ENCODE measurements around the gene AP2A2. TPM values are rescaled to one million over a fixed set of nuclear protein-coding genes. Genes with fewer than 3 reads are reported as not detected.
A peak's percentile ranks its signal among the peaks of the same experiment; 100 is the strongest.

Gene AP2A2
- total RNA-seq, 2 experiments from 2014 or later = 60.1 to 66.7 TPM

- Mint-ChIP-seq H3K9me3 (no peaks in the 10 kb centered on the region), H3K4me1 (peaks cover 3% of the 10 kb centered on the region), H3K4me3 (no peak overlapping the region), H3K27me3 (no peaks in the 10 kb centered on the region), H3K27ac (no peak overlapping the region), H3K36me3 (ENCODE audit: low read depth) (peaks cover 20% of the 10 kb centered on the region)
- no peak for DNase-seq
- POLR2A ChIA-PET = no interaction called here
- CTCF ChIA-PET = no interaction called here
These were observed 82.5 kb downstream of the AP2A2 start for GRCh38 chr11:1008001-1008802.

- Mint-ChIP-seq H3K27ac (peak overlapping the region; percentile 42), H3K36me3 (ENCODE audit: low read depth) (peaks cover 18% of the 10 kb centered on the region), H3K9me3 (no peaks in the 10 kb centered on the region), H3K27me3 (no peaks in the 10 kb centered on the region), H3K4me3 (no peak overlapping the region), H3K4me1 (peaks cover 3% of the 10 kb centered on the region)
- POLR2A ChIA-PET = no interaction called here
- no peak for DNase-seq
- CTCF ChIA-PET = no interaction called here
These were observed 83.1 kb downstream of the AP2A2 start for GRCh38 chr11:1008803-1009145.

GRCh38 chr11:1009371-1009770 lies 83.7 kb downstream of the AP2A2 start:
- ChIA-PET POLR2A (no interaction called here), CTCF (no interaction called here)
- Mint-ChIP-seq H3K4me3 (no peak overlapping the region), H3K4me1 (peaks cover 3% of the 10 kb centered on the region), H3K36me3 (ENCODE audit: low read depth) (peaks cover 18% of the 10 kb centered on the region), H3K27ac (no peak overlapping the region), H3K9me3 (no peaks in the 10 kb centered on the region), H3K27me3 (no peaks in the 10 kb centered on the region)
- no peak for DNase-seq

GRCh38 chr11:1009991-1010390 lies 84.3 kb downstream of the AP2A2 start:
- H3K4me3 Mint-ChIP-seq = no peak overlapping the region
- H3K27me3 Mint-ChIP-seq = no peaks in the 10 kb centered on the region
- H3K36me3 Mint-ChIP-seq (ENCODE audit: low read depth) = peaks cover 17% of the 10 kb centered on the region
- H3K27ac Mint-ChIP-seq = no peak overlapping the region
- peaks cover 3% of the 10 kb centered on the region for H3K4me1 Mint-ChIP-seq
- POLR2A ChIA-PET = no interaction called here
- CTCF ChIA-PET = no interaction called here
- DNase-seq = no peak
- H3K9me3 Mint-ChIP-seq = no peaks in the 10 kb centered on the region

GRCh38 chr11:1010551-1011319 lies 85.1 kb downstream of the AP2A2 start:
- peaks cover 13% of the 10 kb centered on the region for H3K36me3 Mint-ChIP-seq (ENCODE audit: low read depth)
- ChIA-PET CTCF (no interaction called here), POLR2A (no interaction called here)
- no peak overlapping the region for H3K27ac Mint-ChIP-seq
- H3K9me3 Mint-ChIP-seq = no peaks in the 10 kb centered on the region
- DNase-seq = no peak
- no peak overlapping the region for H3K4me3 Mint-ChIP-seq
- H3K27me3 Mint-ChIP-seq = no peaks in the 10 kb centered on the region
- H3K4me1 Mint-ChIP-seq = no peaks in the 10 kb centered on the region

GRCh38 chr11:1011320-1011698 lies 85.6 kb downstream of the AP2A2 start:
- Mint-ChIP-seq H3K27me3 (no peaks in the 10 kb centered on the region), H3K9me3 (no peaks in the 10 kb centered on the region), H3K27ac (no peak overlapping the region), H3K4me1 (no peaks in the 10 kb centered on the region), H3K36me3 (ENCODE audit: low read depth) (peaks cover 12% of the 10 kb centered on the region), H3K4me3 (no peak overlapping the region)
- ChIA-PET CTCF (no interaction called here), POLR2A (no interaction called here)
- no peak for DNase-seq

- Mint-ChIP-seq H3K36me3 (ENCODE audit: low read depth) (peaks cover 12% of the 10 kb centered on the region), H3K4me1 (peaks cover 9% of the 10 kb centered on the region), H3K27me3 (no peaks in the 10 kb centered on the region), H3K9me3 (peaks cover 9% of the 10 kb centered on the region), H3K27ac (no peak overlapping the region), H3K4me3 (no peak overlapping the region)
- ChIA-PET POLR2A (no interaction called here), CTCF (no interaction called here)
- DNase-seq = no peak
These were observed 86.6 kb downstream of the AP2A2 start for GRCh38 chr11:1012291-1012690.

- Mint-ChIP-seq H3K27me3 (no peaks in the 10 kb centered on the region), H3K27ac (no peak overlapping the region), H3K4me1 (peaks cover 14% of the 10 kb centered on the region), H3K36me3 (ENCODE audit: low read depth) (peaks cover 14% of the 10 kb centered on the region), H3K4me3 (no peak overlapping the region), H3K9me3 (peaks cover 14% of the 10 kb centered on the region)
- no peak for DNase-seq
- ChIA-PET POLR2A (no interaction called here), CTCF (interaction anchor here (0.6 kb wide), 1 partner anchor 85 kb away, joined by 4 read pairs; no protein-coding TSS in a partner anchor)
These were observed 87.3 kb downstream of the AP2A2 start for GRCh38 chr11:1012740-1013630.

- H3K36me3 Mint-ChIP-seq (ENCODE audit: low read depth) = peaks cover 14% of the 10 kb centered on the region
- peaks cover 14% of the 10 kb centered on the region for H3K4me1 Mint-ChIP-seq
- no peak overlapping the region for H3K27ac Mint-ChIP-seq
- no peak for DNase-seq
- peaks cover 14% of the 10 kb centered on the region for H3K9me3 Mint-ChIP-seq
- POLR2A ChIA-PET = no interaction called here
- CTCF ChIA-PET = interaction anchor here (0.6 kb wide), 1 partner anchor 86 kb away, joined by 4 read pairs; no protein-coding TSS in a partner anchor
- H3K27me3 Mint-ChIP-seq = no peaks in the 10 kb centered on the region
- H3K4me3 Mint-ChIP-seq = no peak overlapping the region
These were observed 87.9 kb downstream of the AP2A2 start for GRCh38 chr11:1013631-1013935.

- peaks cover 14% of the 10 kb centered on the region for H3K4me1 Mint-ChIP-seq
- H3K4me3 Mint-ChIP-seq = no peak overlapping the region
- H3K27me3 Mint-ChIP-seq = no peaks in the 10 kb centered on the region
- peaks cover 14% of the 10 kb centered on the region for H3K36me3 Mint-ChIP-seq (ENCODE audit: low read depth)
- H3K9me3 Mint-ChIP-seq = peaks cover 14% of the 10 kb centered on the region
- H3K27ac Mint-ChIP-seq = no peak overlapping the region
- no peak for DNase-seq
- CTCF ChIA-PET = no interaction called here
- POLR2A ChIA-PET = no interaction called here
These were observed 88.6 kb downstream of the AP2A2 start for GRCh38 chr11:1014276-1014675.

- no peaks in the 10 kb centered on the region for H3K27me3 Mint-ChIP-seq
- ChIA-PET CTCF (no interaction called here), POLR2A (no interaction called here)
- peaks cover 14% of the 10 kb centered on the region for H3K4me1 Mint-ChIP-seq
- H3K9me3 Mint-ChIP-seq = peaks cover 14% of the 10 kb centered on the region
- H3K4me3 Mint-ChIP-seq = no peak overlapping the region
- DNase-seq = no peak
- H3K27ac Mint-ChIP-seq = no peak overlapping the region
- H3K36me3 Mint-ChIP-seq (ENCODE audit: low read depth) = peaks cover 9% of the 10 kb centered on the region
These were observed 89.4 kb downstream of the AP2A2 start for GRCh38 chr11:1015064-1015463.

- POLR2A ChIA-PET = no interaction called here
These were observed 90.3 kb downstream of the AP2A2 start for GRCh38 chr11:1015826-1016545.

More at GRCh38 chr11:1015826-1016545, 90.3 kb downstream of the AP2A2 start:
- CTCF ChIA-PET = no interaction called here
- Mint-ChIP-seq H3K36me3 (ENCODE audit: low read depth) (peaks cover 2% of the 10 kb centered on the region), H3K27ac (no peak overlapping the region), H3K4me1 (peaks cover 14% of the 10 kb centered on the region), H3K27me3 (no peaks in the 10 kb centered on the region), H3K4me3 (no peak overlapping the region), H3K9me3 (peaks cover 14% of the 10 kb centered on the region)
- DNase-seq = no peak

All from activated CD4-positive, alpha-beta T cell treated with anti-CD3 and anti-CD28 coated beads, Interleukin-2, amount 10 ng/mL, durations not matched to agents 7 days and 5 days (primary cell).